NCI-H82 (cell line): Measurements from ENCODE around the gene PRIMA1.

Source experiments
- DNase-seq: peaks from one replicate; lab custom pipeline; 2025; lab: John Stamatoyannopoulos, UW

Gene PRIMA1

DNA sequence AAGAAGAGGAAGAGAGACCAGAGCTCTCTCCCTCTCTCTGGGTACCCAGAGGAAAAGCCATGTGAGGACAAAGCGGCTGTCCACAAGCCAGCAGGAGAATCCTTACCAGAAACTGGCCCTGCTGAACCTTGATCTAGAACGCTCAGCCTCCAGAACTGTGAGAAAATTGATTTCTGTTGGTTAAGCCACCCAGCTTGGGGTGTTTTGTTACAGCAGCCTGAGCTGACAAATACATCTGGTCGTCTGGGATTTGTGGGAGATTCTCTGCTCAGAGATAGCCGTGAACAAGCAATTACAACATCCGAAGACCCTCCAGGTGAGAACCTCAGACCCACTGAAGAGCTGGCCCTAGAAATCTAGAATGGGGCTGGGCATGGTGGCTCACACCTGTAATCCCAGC lies 6.5 kb upstream of the PRIMA1 start:
- no peak for DNase-seq

DNA sequence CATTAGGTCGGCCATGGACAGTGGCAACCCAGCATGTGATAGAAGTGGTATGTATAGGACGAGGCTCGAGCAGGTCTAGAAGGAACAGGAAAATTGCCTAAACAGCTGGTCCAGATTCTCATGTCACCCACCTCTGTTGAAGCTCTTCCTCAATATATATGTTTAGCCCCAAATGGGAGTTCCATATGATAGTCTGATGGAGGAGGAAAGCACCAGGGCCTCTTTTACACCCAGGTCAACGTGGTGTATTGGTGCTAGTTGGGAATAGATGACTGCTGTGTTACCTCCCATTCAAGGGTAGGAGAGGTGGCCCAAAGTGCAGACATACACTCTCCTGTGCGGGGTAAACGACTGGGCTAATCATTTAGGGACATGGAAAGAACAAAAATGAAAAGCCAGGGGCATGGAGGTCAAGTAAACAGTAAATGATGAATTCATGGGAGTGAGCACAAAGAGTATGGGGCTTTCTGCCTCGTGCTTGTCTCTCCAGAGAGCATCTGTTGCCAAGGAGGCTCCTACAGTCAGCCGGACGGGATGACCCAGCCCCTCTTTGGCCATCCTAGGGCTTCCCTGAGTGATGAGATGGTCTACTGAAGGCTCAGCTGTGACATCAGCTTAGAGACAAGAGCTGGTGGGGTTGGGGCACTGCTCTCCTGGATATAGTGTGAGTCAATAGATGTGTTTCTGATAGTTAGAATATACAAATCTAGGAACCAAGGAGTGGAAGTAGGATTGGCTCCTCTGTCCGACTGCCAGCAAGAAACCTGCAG lies 5.5 kb upstream of the PRIMA1 start:
- no peak for DNase-seq

DNA sequence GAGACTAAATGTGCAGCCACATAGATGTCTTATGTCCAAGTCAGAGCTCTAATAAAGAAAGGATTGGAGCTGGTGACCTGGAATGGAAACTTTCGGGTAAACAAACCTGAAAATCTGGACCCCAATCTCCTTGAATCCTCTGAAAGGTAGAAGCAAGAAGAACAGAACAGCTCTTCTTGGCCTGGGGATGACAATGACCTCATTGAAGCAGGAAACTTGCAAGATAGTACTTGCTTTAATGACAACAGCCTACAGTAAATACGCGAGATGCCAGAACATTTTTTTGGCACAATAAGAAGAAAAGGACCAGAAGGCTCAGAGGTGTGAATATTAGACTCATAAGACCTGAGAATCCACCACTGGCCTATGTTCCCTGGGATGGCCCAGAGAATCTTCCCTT lies 4.1 kb upstream of the PRIMA1 start:
- DNase-seq, result no peak

DNA sequence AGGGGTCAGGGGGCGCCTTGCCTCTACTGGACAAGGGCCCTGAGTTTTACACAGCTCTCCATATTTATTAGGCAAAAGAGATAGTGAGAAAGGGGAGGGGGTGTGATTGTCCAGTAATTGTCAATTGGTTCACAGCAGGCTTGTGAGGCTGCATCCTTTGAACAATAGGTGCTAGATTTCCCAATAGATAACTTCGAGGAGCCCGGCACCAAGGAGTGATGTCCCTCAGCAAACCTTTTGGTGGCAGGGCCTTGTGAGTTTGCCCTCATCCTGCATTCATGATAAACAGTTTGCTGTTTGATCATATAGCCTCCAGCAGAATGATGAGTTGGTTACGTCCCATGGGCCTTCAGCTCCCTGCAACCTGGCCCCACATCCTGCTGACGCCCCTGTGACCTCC lies 2.7 kb upstream of the PRIMA1 start:
- no peak for DNase-seq

DNA sequence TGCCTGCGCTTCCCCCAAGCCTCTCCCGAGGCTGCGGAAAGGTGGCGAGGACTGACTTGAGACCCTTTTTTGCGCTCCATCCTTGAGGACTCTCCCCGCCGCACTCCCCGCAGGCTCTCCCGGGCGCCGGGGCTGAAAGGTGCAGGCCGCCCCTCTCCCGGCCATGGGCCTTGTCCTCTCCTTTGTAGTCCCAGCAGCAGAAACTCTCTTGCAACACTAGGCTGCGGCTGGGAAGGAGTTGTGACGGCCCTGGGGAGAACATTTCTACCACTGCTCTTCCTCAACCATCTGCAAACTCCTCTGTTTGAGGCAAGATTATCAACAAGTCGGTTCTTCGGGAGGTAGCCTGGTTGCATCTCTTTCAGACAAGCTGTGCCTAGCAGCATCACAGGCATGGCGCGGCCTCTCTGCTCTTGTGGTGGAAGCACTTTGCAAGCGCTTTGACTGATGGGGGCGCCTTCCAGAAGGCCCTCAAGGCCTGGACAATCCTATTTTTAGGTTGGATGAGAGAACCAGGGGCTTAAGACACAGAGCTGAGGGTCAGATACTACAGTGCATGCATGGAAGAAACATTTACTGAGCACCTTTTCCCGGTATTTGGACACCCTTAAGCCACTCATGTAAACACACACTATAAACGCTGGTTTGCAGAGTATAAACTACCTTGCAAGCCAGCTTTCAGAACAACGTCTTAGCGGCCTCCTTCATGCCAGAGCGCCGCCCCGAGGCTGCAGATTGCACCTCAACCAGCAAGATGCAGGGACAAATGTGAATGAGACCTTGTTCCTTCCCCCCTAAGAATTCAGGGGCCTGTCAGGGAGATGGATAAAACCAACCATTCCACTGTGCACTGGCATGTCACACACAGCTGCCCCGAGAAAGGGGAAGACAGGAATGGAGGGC lies 1.2 kb upstream of the PRIMA1 start:
- peak; percentile 30 for DNase-seq

DNA sequence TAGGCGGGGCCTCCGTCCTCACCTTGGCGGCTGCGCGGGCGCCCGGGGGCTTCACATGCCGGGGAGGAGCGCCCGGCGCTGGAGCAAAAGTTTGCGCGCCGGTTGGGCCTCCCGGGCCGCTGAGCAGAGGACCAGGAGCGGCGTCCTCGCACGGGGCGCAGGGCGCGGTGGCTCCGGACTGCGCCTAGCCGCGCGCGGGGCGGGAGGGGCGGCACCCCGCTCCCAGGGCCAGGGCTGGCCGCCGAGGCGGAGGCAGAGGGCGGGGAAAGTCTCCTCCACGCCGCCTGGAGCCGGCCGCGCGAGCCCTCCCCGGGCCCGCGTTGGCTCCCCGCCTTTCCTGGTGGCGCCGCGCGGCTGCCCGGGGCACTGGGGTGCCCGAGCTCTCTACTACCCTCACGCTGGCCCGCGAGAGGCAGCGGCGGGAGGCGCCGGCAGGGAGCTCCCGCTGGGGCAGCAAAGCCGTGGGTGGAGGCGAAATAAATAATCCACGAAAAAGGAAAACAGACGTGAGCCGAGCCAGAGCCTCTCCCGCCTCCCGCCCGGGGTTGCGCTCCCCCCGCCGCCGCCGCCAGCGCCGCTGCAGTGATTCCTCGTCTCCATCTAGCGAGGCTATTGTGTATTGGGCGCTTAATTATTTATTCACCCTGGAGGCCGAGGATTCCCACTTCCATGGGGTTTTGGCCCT lies 400 bp upstream of the PRIMA1 start:
- DNase-seq, result peak; percentile 69

DNA sequence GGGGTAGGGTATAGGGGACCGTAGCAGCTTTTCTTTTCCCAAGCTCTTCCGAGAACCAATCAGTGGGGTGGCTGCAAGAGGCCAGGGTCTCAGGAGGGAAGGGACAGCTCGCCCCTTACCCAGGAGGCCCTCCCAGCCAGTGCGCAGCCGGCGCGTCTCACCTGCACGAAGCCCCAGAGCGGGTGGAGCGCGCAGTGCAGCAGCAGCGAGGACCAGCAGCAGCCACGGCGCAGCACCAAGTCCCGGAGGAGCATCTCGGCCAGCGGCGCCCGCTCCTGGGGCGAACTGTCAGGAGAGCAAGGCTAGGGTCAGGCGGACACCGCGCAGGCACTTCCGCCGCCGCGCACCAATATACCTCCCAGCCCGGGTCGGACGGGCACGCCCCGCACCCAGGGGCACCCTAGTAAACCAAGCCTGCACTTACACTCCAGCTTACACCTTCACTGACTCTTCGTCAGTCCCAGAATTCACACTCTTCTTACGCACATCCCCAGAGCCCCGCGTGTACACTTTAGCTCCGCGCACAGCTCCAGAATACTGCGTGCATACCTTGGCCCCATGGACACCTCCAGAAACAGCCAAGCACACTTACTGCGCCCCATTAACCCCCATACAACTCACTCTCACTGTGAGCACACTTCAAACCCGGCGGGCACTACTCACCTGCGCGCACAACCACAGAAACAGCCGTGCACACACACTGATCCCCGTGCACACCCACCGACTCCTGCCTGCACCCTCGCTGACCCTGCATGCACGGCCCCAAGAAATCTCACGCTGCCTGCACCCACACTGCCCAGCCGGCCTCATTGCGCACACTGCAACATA lies 606 bp downstream of the PRIMA1 start:
- no peak for DNase-seq

DNA sequence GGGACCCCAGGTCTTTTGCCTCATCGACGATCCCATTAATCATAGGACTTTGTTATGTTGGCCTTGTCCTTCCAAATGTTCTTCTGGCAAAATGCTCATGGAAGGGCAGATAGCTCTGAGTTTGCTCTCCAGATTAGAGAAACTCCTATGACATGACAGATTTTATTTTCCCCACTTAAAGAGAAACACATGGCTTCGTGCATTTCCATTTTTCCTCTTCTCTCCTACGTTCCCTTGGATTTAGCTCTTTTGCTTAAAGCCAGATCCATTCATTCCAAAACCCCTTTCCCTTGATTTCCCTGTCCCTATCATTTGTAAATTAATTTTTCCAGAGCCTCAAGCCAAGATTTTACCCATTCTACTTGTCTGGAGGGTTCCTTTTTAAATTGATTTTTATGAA lies 2.9 kb downstream of the PRIMA1 start:
- DNase-seq, result no peak

DNA sequence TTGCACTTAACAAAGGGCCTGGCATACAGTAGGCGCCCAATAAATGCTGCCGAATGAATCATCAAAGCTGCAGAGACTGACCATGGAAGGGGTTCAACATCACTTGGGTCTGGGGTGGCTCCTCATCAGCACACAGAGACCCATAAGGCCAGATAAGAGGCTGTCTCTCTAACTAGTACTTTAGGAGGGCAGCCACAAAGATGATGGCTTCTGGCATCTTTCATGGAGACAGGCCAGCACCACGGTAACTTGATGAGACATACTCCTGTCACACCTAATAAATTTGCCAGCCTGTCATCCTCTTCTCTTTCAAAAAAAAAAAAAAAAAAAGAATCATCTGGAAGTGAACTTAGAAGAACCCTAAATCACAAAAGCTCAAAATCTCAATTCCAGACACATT lies 3.4 kb downstream of the PRIMA1 start:
- no peak for DNase-seq

DNA sequence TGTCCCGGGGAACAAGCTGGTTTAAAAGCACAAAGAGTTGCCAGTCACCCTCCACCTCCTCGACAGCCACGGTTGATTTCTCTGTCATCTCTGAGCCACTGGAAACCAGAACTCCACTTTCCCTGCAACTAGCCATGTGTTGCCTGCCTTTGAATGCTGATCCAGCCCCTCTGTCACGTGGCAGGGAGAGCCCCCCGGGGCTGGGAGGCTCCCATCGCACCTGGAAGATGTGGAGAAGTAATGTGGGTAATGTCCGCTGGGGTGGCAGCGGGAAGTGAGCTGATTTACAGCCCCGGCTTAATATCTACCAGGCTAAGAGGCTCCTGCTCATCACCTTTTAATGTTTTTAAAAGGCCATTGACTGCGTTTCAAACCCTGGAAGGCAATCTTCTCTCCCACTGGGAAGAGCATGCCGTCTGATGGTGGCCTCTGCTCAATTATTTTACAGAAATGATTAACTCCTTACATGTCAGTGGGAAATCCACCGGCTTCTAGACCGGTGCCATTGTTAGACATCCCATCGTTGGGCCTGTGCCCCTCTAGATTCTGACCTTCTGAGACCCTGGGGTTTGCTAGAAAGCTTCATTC lies 7.4 kb downstream of the PRIMA1 start:
- no peak for DNase-seq

DNA sequence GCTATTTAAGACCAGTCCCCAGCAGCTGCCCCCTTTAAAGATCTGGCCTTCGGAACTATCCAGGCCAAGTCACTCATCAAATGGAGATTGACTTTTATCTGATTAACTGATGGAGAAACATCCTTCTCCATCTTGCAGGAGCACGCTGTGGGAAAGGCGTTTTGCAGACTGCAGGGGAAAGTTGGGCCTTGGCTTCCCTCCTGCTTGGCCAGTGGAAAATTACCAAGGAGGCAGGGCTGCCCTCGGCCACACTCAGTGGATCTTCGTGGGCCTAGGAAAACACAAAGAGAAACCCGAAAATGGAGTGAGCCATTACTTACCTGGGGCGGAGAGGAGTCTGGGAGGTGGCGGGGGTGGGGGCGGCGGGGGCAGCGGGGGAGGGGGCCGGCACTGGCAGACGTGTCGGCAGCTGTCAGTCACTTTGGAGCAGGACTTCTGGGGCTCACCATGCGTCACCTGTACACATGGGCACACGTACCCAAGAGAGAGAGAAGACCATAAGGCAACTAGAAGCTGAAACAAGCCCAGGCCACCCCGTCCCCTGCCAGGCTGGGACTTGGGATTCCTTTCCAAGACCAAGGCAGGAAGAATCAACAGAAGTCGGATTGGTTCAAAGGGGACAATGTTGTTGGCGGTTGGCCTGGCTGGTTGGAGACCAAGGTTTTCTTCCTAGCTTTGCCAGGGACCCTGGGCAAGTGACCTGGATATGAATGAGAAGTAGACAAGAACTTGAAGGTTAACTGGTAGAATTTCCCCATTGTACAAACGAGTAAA lies 9.2 kb downstream of the PRIMA1 start:
- no peak for DNase-seq

DNA sequence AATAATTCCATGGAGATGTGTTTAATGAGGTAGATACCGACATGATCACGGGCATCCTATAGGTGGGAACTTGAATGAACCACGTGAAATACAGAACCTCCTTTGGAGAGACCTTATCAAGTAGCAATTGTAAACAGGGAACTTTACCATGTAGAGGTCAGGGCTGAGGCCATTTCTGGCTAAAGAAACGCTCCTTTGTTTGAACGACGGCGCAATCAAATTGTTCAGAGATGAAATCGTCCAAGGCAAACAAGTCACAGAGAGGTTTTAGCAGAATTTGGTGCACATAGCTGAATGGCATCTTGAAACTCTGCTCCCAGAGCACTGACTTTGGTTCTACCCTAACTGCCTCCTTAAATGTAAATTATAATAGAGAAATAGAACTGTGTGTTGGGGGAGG lies 9.8 kb downstream of the PRIMA1 start:
- DNase-seq, result no peak

DNA sequence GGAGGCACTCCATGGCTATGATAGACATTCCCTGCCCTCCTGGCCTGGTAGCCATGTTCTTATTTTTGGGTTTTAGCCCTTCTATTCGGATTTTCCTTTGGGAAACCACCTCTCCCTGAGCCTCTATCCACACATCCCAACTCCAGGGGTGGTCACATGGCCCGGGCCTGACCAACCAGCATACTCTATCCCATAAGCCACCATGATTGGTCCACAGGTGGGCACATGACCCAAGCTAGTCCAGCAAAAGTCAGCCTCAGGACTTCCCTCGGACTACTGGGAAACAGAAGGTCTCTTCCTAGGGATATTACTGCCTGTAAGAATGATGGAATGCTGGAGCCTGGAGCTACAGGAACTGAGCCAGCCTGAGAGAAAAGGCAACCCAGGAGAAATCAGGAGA lies 12.5 kb downstream of the PRIMA1 start:
- no peak for DNase-seq

DNA sequence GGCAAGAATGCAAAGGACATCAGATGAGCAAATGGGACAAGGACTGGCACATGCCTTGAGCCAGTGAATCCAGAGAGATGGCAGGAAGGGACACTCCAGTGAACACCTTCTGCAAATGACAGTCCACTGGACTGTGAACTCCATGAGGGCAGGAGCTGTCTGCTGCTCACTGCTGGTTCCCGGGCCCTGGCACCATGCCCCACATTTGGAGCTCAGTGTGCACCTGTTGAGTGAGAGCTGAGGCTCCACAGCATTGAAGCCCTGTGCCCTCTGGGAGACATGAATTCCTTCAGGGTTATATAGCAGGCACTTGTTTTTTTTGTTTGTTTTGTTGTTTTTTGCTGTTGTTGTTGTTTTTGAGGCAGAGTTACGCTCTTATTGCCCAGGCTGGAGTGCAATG lies 13.1 kb downstream of the PRIMA1 start:
- no peak for DNase-seq

DNA sequence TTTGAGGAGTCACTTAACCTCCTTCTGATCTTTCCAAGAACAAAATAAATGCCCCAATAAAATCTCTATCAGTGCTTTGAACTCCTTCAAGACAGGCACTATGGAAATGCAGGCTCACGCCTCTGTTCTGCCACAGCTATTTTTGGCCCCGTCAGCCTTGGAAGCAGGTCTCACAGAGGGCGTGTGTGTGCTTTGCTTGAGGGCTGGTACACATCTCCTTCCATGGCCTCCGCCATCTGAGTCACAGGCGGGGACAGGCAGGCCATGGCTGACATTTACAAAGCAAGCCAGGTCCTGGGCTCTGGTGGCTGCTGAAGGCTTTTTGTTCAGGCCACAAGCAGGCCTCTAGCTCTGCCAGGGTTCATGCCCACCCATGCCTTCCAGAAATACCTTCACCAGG lies 16.0 kb downstream of the PRIMA1 start:
- no peak for DNase-seq

DNA sequence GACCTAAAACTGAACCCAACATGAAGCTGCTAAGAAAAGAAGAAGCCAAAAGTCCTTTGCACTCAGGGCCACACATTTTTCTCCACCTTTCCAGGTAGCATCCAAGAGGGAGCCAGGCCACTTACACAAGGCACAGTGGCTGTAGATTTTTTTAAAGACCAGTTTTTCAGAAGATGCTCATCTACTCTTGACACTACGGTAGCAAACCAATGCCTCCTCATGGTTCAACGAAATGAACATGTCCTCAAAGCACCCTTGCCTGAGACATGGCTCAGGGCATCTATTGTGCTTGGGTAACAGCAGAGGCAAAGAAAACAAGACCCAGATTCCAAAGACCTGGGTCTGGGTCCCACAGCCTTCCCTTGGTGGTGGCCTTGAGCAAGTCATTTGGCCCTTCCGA lies 22.3 kb downstream of the PRIMA1 start:
- DNase-seq, result no peak

DNA sequence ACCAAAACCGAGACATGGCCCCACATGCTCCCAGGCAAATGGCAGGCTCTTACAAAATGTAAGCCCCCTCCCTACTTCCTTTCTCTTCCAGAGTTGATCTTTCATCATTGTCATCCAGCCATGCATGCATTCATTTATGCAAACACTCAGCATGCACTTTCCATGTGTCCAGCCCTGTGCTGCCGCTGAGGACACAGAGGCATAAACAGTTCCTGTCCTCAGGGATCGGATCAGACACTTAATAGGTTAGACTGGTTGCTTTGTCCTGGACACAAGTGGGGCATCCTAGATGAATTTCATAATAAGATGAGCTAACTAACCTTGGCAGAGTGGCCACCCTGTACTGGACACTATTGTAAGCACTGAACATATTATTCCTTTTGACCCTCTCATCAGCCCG lies 23.1 kb downstream of the PRIMA1 start:
- DNase-seq, result no peak

DNA sequence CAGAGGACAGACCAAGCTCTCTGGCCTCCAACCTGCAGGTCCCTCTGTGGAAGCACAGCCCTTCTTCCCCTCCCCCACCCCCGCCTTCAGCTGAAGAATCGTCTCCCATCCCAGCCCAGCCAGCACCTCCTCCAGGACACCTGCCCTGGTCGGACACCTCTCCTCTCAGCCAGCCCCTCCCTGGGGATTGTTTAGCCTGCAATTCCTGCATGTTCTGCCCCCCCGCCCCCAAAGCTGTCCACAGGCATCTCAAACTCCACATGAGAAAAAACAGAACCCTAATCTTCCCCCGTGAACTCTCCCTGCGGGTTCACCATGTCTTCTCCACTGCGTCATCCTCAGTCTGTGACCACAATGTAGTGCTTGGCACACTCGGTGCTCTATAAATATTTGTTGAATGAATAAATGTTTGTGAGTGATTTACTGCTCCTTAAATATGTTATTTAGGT lies 24.1 kb downstream of the PRIMA1 start:
- no peak for DNase-seq

DNA sequence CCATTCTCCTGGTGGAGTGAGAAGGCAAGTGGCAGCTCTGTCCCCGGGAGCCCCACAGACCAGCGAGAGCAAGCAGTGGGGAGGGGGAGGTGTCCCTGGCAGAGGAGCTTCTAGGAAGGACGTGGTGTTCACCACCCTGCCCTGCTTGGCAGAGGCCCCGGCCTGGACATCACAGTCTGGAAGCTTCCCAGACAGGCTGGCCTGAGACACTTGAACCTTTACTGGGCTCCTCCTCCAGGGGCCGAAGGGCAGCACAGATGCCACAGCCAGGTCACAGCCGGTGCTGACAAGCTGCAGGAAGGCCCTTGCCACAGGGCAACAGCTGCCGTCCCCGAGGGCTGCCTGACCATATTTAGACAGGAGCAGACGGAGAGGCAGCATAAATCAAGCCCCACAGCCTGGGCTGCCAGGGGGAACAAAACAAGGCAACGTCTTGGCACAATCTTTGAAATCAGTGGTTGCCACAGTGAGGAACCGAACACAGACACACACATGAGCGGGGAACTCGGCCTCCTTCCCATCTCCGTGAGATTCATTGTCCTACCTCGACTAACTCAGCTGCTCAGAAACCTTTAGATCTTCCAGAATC lies 28.5 kb downstream of the PRIMA1 start:
- peak; percentile 73 for DNase-seq

DNA sequence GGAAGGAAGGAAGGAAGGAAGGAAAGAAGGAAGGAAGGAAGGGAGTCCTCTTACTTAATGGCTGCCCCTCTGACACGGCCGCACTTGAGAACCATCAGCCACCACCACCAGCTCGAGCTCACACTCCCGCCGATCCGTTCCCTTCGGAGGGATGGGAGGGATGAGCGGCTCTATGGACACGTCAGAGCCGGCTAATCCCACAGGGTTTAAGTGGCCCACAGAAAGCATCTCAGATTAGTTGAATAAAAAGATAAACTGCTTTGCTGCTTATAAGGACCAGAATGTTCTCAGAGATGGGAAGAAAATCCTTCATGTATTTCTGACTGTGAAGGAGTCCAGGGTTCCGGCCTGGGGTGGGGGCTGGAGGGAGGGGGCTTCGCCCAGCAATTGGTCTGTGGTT lies 31.1 kb downstream of the PRIMA1 start:
- DNase-seq, result peak; percentile 79
